B cell (primary cell): Measurements from ENCODE around the gene BANP. TPM values are rescaled to one million over a fixed set of nuclear protein-coding genes. Genes with fewer than 3 reads are reported as not detected.

Experiments used
- ATAC-seq: fragments of 200-7000 bp; cut with Tn5 transposase; one replicate; pipeline ENCODE4 v1.10.0; 2021; ENCODE audit warnings: low read depth, mild to moderate bottlenecking, moderate number of reproducible peaks, moderate library complexity
- CTCF ChIA-PET: fragments of 350-600 bp; sonication (Branson Sonifier 250); formaldehyde crosslinking; loops from one replicate; lab custom pipeline; 2021; ENCODE audit warnings: antibody characterized with exemption, inconsistent platforms; lab: Charles Lee
- POLR2A ChIA-PET: fragments of 350-600 bp; sonication (Branson Sonifier 250); formaldehyde crosslinking; loops from one replicate; lab custom pipeline; 2021; ENCODE audit warnings: antibody characterized with exemption; lab: Charles Lee
- DNase-seq: peaks from one replicate; pipeline ENCODE4 v3.0.0; 2013
- H2AFZ ChIP-seq: 2 replicates; pipeline ENCODE4 v1.6.1; 2012; ENCODE audit warnings: mild to moderate bottlenecking, low read depth, low read length; ENCODE audit not compliant: insufficient read depth, poor library complexity, severe bottlenecking
- H3K27ac ChIP-seq, 2 donors: 1 replicate in 1 of 2; 2 replicates in 1 of 2; pipeline ENCODE4 v1.5.1; 2012 to 2013; ENCODE audit warnings: low read length in 2 of 2, mild to moderate bottlenecking in 2 of 2, moderate library complexity in 1 of 2
- H3K27me3 ChIP-seq, 4 experiments: fragments of 200-600 bp in 1 of 4; sonication (generic) in 1 of 4; replicated peaks in 1 of 4; 1 replicate in 2 of 4; 2 replicates in 2 of 4; pipeline versions ENCODE4 v1.6.1 to v1.7.0; 2013 to 2016; ENCODE audit warnings: low read length in 3 of 4, mild to moderate bottlenecking in 2 of 4, mixed read lengths in 1 of 4, moderate library complexity in 1 of 4; ENCODE audit not compliant: insufficient read depth in 4 of 4, control insufficient read depth in 3 of 4; ENCODE audit errors: control extremely low read depth in 1 of 4
- H3K36me3 ChIP-seq, 2 experiments: replicated peaks in 1 of 2; 1 replicate in 1 of 2; 2 replicates in 1 of 2; pipeline versions ENCODE4 v1.6.1 to v1.7.1; 2013; ENCODE audit warnings: low read length in 1 of 2; ENCODE audit not compliant: insufficient read depth in 2 of 2, control insufficient read depth in 1 of 2; ENCODE audit errors: control extremely low read depth in 1 of 2, extremely low read depth in 1 of 2
- H3K4me1 ChIP-seq, 2 donors: fragments of 200-600 bp in 1 of 2; sonication (generic) in 1 of 2; 1 replicate in 1 of 2; 2 replicates in 1 of 2; pipeline versions ENCODE4 v1.5.1 to v1.6.1; 2013 to 2017; ENCODE audit warnings: low read length in 2 of 2; ENCODE audit not compliant: control insufficient read depth in 2 of 2, insufficient read depth in 2 of 2
- H3K4me2 ChIP-seq: replicated peaks from 2 replicates; pipeline ENCODE3; 2012; ENCODE audit warnings: mild to moderate bottlenecking, low read depth, low read length; ENCODE audit not compliant: poor library complexity, severe bottlenecking
- H3K4me3 ChIP-seq, 5 experiments: fragments of 200-600 bp in 1 of 5; sonication (generic) in 1 of 5; 1 replicate in 3 of 5; 2 replicates in 2 of 5; pipeline versions ENCODE4 v1.5.1 to v1.7.0; 2011 to 2016; ENCODE audit warnings: low read length in 4 of 5, mild to moderate bottlenecking in 4 of 5, low read depth in 2 of 5, control low read depth in 1 of 5, moderate library complexity in 1 of 5; ENCODE audit not compliant: insufficient read depth in 1 of 5; ENCODE audit errors: control extremely low read depth in 1 of 5, extremely low read depth in 1 of 5
- H3K79me2 ChIP-seq: fragments of 200-600 bp; sonication (generic); one replicate; pipeline ENCODE4 v1.6.0; 2016; ENCODE audit warnings: low read length; ENCODE audit not compliant: control insufficient read depth, insufficient read depth
- H3K9ac ChIP-seq: fragments of 200-600 bp; sonication (generic); 2 replicates; pipeline ENCODE4 v1.6.1; 2017; ENCODE audit warnings: mild to moderate bottlenecking, low read length, moderate library complexity
- H3K9me3 ChIP-seq, 3 donors: one replicate each; pipeline versions ENCODE4 v1.6.1 to v1.7.1; 2013; ENCODE audit warnings: low read length in 2 of 3; ENCODE audit not compliant: control insufficient read depth in 2 of 3, insufficient read depth in 1 of 3; ENCODE audit errors: control extremely low read depth in 1 of 3
- H4K20me1 ChIP-seq: 2 replicates; pipeline ENCODE4 v1.6.0; 2012; ENCODE audit warnings: mild to moderate bottlenecking, low read length; ENCODE audit not compliant: insufficient read depth, control insufficient read depth, poor library complexity, severe bottlenecking
- H3K27ac Mint-ChIP-seq: one replicate; pipeline ENCODE4 v1.8.0; 2021; ENCODE audit warnings: mixed read lengths
- H3K27me3 Mint-ChIP-seq: one replicate; pipeline ENCODE4 v1.8.0; 2021; ENCODE audit warnings: mixed read lengths
- H3K4me1 Mint-ChIP-seq: one replicate; pipeline ENCODE4 v1.8.0; 2021; ENCODE audit warnings: mixed read lengths
- H3K4me3 Mint-ChIP-seq: one replicate; pipeline ENCODE4 v1.8.0; 2021; ENCODE audit warnings: mixed read lengths
- H3K9me3 Mint-ChIP-seq: one replicate; pipeline ENCODE4 v1.8.0; 2022; ENCODE audit warnings: mixed read lengths; ENCODE audit not compliant: insufficient read depth
- CTCF ChIP-seq: fragments of 200-600 bp; IDR thresholded peaks from one replicate; pipeline ENCODE4 v1.8.0; 2022; ENCODE audit warnings: antibody characterized with exemption, mild to moderate bottlenecking
- EZH2 ChIP-seq: IDR thresholded peaks from 2 replicates; pipeline ENCODE4 v1.6.1; 2012; ENCODE audit warnings: borderline replicate concordance, low read depth, mild to moderate bottlenecking, moderate library complexity, low read length; ENCODE audit not compliant: insufficient read depth, poor library complexity, severe bottlenecking
- WGBS: methylation state at CpG from one replicate; pipeline ENCODE4 v1.1.5; 2013; ENCODE audit warnings: missing lambda C conversion rate; ENCODE audit not compliant: insufficient coverage; 5-methylcytosine and 5-hydroxymethylcytosine counted together
- intact Hi-C: fragments of 100-400 bp; cut with micrococcal nuclease; formaldehyde crosslinking; loops from one replicate; pipeline ENCODE4 v1.10.0; 2022
- polyA plus RNA-seq: library from polyadenylated mRNA; depleted of rRNA; stranded (reverse); fragments of >200 nt; gene quantifications from 2 replicates; pipeline ENCODE4 v1.2.3, GENCODE V29; 2012
- total RNA-seq, 2 donors: library from RNA; stranded (reverse); fragments of 120-200 nt in 1 of 2; gene quantifications; 1 replicate in 1 of 2; 2 replicates in 1 of 2; pipeline versions ENCODE4 v1.2.3 to v1.2.4, GENCODE V29; 2013 to 2022

The BANP gene
- total and polyA plus RNA-seq, 2 donors (not counting 1 experiment from before 2014, with no cell fraction given): 44.4 to 181 TPM

GRCh38 chr16:88055356-88055755 lies 104.1 kb downstream of the BANP start:
- ATAC-seq: no peak
- no peak overlapping the region for H3K4me3 ChIP-seq
- H3K9ac ChIP-seq: no peak overlapping the region
- no peaks in the 10 kb centered on the region for H3K4me1 Mint-ChIP-seq
- no peak for TF ChIP-seq EZH2
- TF ChIP-seq CTCF: no peak
- peaks cover 6% of the 10 kb centered on the region for H4K20me1 ChIP-seq
- H3K36me3 ChIP-seq: peaks cover 0 to 49% of the 10 kb centered on the region in 2 experiments
- 100% methylated on average over 3 of the region's 7 CpGs for WGBS
- no peaks in the 10 kb centered on the region for H3K9me3 ChIP-seq
- H3K27ac Mint-ChIP-seq: no peak overlapping the region
- peaks cover 38% of the 10 kb centered on the region for H3K79me2 ChIP-seq
- H2AFZ ChIP-seq: no peak overlapping the region
- no peak overlapping the region for H3K4me2 ChIP-seq
- POLR2A ChIA-PET: interaction anchor here (0.9 kb wide), 1 partner anchor 9 kb away, joined by 3 read pairs; no protein-coding TSS in a partner anchor
- no peaks in the 10 kb centered on the region for H3K4me1 ChIP-seq
- no peaks in the 10 kb centered on the region for H3K9me3 Mint-ChIP-seq
- H3K4me3 Mint-ChIP-seq: no peak overlapping the region
- no peaks in the 10 kb centered on the region for H3K27me3 Mint-ChIP-seq
- H3K27ac ChIP-seq: no peak overlapping the region
- DNase-seq: no peak
- no peaks in the 10 kb centered on the region for H3K27me3 ChIP-seq
- CTCF ChIA-PET: interaction anchor here (0.6 to 0.7 kb wide), 2 partner anchors 15 to 184 kb away, joined by 3 read pairs; no protein-coding TSS in a partner anchor
- intact Hi-C loops: no loop called here

GRCh38 chr16:88056212-88056611 lies 105.0 kb downstream of the BANP start:
- Histone ChIP-seq H3K9me3 (no peaks in the 10 kb centered on the region), H3K4me1 (no peaks in the 10 kb centered on the region), H3K9ac (no peak overlapping the region), H3K4me2 (no peak overlapping the region), H4K20me1 (peaks cover 6% of the 10 kb centered on the region), H3K27me3 (no peaks in the 10 kb centered on the region), H3K79me2 (peaks cover 40% of the 10 kb centered on the region), H3K27ac (no peak overlapping the region), H3K36me3 (peaks cover 0 to 49% of the 10 kb centered on the region in 2 experiments), H3K4me3 (no peak overlapping the region), H2AFZ (no peak overlapping the region)
- no peak for ATAC-seq
- ChIA-PET POLR2A (no interaction called here), CTCF (no interaction called here)
- intact Hi-C loops: no loop called here
- no peak for DNase-seq
- Mint-ChIP-seq H3K4me3 (no peak overlapping the region), H3K9me3 (no peaks in the 10 kb centered on the region), H3K27ac (no peak overlapping the region), H3K4me1 (no peaks in the 10 kb centered on the region), H3K27me3 (no peaks in the 10 kb centered on the region)
- TF ChIP-seq CTCF (no peak), EZH2 (no peak)
- WGBS: 84% methylated on average over 4 of the region's 4 CpGs
